Stimulated activated naive CD8-positive, alpha-beta T cell treated with anti-CD3 and anti-CD28 coated beads, Interleukin-15, Interleukin-2, amounts not matched to agents 100 ng/mL and 50 ng/mL, for 24 hours (primary cell): Measurements from ENCODE around the gene PPARG.
"Not testable (repeated sequence)": the region's sequence is repeated elsewhere in the genome, so short reads cannot be mapped to it uniquely, and the experiment has no call there.

Source experiments
- H3K27ac Mint-ChIP-seq: one replicate; pipeline ENCODE4 v1.8.0; 2021; ENCODE audit warnings: mild to moderate bottlenecking, mixed read lengths
- H3K27me3 Mint-ChIP-seq: one replicate; pipeline ENCODE4 v1.8.0; 2021; ENCODE audit warnings: mixed read lengths
- H3K36me3 Mint-ChIP-seq: one replicate; pipeline ENCODE4 v1.8.0; 2021; ENCODE audit warnings: low read depth, mixed read lengths
- H3K4me1 Mint-ChIP-seq: one replicate; pipeline ENCODE4 v1.8.0; 2021; ENCODE audit warnings: low read depth, mixed read lengths
- H3K4me3 Mint-ChIP-seq: one replicate; pipeline ENCODE4 v1.8.0; 2021; ENCODE audit warnings: mild to moderate bottlenecking, mixed read lengths
- H3K9me3 Mint-ChIP-seq: one replicate; pipeline ENCODE4 v1.8.0; 2021; ENCODE audit warnings: mixed read lengths

Gene PPARG

DNA sequence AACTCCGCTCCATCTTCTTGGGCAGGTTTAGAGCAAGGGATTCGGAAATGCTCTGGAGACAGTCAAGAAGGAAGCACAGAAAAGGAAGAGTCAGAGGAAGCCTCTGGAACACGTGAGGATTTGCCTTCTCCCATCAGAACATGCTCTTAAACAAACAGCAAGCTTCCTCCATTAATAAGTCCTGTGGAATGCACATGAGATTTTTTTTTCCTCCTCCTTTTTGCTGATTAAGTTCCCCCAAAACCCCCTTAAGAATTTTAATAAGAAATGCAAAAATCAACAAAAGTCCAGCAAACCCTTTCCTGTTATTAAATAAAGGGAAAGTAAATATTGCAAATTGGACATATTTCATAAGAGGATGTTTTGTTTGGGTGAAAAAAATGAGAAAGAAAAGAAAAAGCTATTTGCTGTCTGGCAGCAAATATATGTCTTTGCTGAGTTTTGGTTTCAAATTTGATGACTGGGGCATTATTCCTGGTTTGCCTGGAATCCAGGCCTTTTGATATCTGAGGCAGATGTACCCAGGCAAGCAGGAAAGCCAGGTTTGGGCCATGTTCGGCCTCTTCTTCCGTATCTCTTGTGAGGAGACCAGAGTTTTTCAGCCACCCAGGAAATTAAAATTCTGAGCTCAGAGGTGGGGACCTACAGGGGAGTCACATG is 187.5 kb downstream of the PPARG start:
- Mint-ChIP-seq H3K27ac (no peak overlapping the region), H3K27me3 (peaks cover 3% of the 10 kb centered on the region), H3K4me3 (no peak overlapping the region), H3K4me1 (peaks cover 18% of the 10 kb centered on the region), H3K36me3 (no peaks in the 10 kb centered on the region), H3K9me3 (no peaks in the 10 kb centered on the region)

DNA sequence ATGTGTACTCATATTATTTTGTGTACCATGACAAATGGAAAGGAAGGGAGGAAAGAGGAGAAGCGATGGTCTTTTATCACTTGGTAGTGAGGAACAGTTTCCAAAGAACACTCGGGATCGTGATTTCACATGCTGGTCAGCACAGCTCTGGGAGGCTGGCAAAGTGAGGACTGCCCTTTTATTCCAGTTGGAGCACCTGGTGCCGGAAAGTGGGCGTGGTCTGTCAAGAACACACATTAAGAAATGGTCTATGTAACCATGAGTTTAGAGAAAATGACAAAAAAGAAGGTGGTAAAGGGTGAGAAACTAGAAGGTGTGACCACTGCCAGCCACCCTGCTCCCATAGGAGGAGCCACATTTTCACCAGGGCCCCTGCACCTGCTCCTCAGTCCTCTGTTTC is 188.4 kb downstream of the PPARG start:
- peaks cover 5% of the 10 kb centered on the region for H3K27me3 Mint-ChIP-seq
- no peaks in the 10 kb centered on the region for H3K36me3 Mint-ChIP-seq
- H3K4me3 Mint-ChIP-seq, result no peak overlapping the region
- no peak overlapping the region for H3K27ac Mint-ChIP-seq
- no peaks in the 10 kb centered on the region for H3K9me3 Mint-ChIP-seq
- peaks cover 11% of the 10 kb centered on the region for H3K4me1 Mint-ChIP-seq

DNA sequence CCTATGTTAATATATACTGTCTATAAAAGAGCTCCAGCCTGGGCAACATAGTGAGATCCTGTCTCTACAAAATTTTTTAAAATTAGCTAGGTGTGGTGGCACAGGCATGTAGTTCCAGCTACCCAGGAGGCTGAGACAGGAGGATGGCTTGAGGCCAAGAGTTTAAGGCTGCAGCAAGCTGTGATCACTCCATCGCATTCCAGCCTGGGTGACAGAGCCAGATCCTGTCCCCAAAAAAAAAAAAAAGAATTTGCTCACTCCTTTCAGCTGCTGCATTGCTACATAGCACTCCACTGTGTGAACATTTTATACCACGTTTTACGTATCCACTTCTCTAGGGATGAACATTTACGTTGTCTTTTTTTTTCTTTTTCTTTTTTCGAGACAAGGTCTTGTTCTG is 189.5 kb downstream of the PPARG start:
- Mint-ChIP-seq H3K27ac (no peak overlapping the region), H3K36me3 (no peaks in the 10 kb centered on the region)

DNA sequence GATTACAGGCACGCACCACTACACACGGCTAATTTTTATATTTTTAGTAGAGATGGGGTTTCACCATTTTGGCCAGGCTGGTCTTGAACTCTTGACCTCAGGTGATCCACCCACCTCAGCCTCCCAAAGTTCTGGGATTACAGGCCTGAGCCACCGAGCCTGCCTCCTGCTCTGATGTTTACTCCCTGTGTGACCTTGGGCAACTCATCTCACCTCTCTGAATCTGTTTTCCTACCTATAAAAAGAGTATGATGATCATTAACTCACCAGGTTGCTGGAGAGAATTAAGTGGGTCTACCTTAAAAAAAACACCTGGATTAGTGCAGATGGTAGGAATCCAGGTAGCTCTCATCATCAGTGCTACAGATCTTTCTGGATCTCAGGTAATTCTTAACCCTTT is 190.3 kb downstream of the PPARG start:
- not testable (repeated sequence) for H3K9me3 Mint-ChIP-seq, H3K27ac Mint-ChIP-seq, H3K27me3 Mint-ChIP-seq, H3K36me3 Mint-ChIP-seq, H3K4me3 Mint-ChIP-seq
- H3K4me1 Mint-ChIP-seq, result peaks cover 17% of the 10 kb centered on the region

More for the DNA sequence above, 189.5 kb downstream of the PPARG start:
- H3K9me3 Mint-ChIP-seq, result no peaks in the 10 kb centered on the region
- peaks cover 5% of the 10 kb centered on the region for H3K27me3 Mint-ChIP-seq
- peaks cover 8% of the 10 kb centered on the region for H3K4me1 Mint-ChIP-seq
- H3K4me3 Mint-ChIP-seq, result no peak overlapping the region

DNA sequence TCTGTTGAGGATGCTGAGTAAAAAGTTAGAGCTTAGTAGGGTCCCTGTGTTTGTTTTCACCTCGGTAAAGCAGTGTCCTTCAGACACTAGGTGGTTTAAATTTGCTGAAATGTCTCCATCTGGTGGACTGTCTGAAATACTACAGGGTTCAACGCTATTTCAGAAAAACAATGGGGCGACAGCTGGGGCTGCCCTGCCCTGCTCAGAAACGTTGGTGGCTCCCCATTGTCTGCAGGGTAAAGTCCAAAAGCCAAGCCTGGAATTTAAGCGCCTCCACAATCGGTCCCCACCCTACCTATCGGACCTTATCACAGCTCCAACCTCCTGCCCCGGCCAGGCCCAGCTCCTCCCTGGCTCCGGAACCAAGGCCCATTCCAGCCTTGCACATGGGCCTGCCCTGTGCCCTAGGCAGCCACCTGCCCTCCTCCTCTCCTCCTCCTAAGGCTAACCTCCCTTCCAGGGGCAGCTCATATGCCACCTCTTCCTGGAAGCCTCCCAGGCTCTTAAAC is 191.1 kb downstream of the PPARG start:
- Mint-ChIP-seq H3K27me3 (peaks cover 5% of the 10 kb centered on the region), H3K36me3 (no peaks in the 10 kb centered on the region), H3K9me3 (no peaks in the 10 kb centered on the region), H3K4me1 (peaks cover 19% of the 10 kb centered on the region), H3K4me3 (no peak overlapping the region), H3K27ac (no peak overlapping the region)

DNA sequence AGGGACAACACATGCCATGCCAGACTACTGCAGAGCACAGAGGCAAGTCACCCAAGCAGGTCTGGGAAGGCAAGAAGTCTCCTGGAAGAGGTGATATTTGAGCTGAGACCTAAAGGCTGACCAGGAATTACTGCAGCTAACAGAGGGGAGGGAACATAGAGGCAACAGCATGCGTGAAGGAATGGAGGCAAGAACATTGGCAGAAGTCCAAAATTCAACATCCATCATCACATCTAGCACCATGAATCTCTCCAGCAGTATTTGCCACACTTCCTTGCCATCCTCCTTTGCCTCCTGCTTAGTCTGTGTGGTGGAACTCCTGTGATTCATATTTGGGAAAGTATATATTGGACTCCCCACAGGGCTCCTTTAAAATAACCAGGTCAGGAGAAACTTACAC is 194.5 kb downstream of the PPARG start:
- Mint-ChIP-seq H3K4me1 (peaks cover 42% of the 10 kb centered on the region), H3K4me3 (peak overlapping the region; percentile 96), H3K36me3 (peaks cover 22% of the 10 kb centered on the region), H3K27me3 (peaks cover 5% of the 10 kb centered on the region), H3K27ac (peak overlapping the region; percentile 97), H3K9me3 (no peaks in the 10 kb centered on the region)

DNA sequence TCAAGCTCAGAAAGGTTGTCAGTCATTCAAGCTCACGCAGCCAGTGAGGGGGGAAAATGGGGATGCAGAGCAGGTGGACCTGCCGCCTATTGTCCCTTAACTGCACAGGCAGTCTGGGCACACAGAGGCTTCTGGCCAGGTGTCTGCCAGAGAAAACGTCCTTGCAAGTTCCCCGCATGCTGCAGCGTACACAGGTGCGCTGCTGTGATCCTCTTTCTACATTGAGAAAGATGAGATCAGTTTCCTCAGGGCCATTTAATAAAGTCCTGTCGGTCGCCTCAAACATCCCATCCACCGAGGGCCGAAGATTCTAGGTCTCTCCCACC is 195.0 kb downstream of the PPARG start:
- peaks cover 42% of the 10 kb centered on the region for H3K4me1 Mint-ChIP-seq
- no peaks in the 10 kb centered on the region for H3K9me3 Mint-ChIP-seq
- peaks cover 25% of the 10 kb centered on the region for H3K36me3 Mint-ChIP-seq

More for the DNA sequence above, 195.0 kb downstream of the PPARG start:
- peaks cover 5% of the 10 kb centered on the region for H3K27me3 Mint-ChIP-seq
- H3K27ac Mint-ChIP-seq, result peak overlapping the region; percentile 97
- peak overlapping the region; percentile 96 for H3K4me3 Mint-ChIP-seq
